K562 (cell line): ENCODE results near the gene MME.

Experiments
- SREBF2 ChIP-seq: sonication (generic); formaldehyde crosslinking; IDR thresholded peaks from 2 replicates; pipeline ENCODE4 v1.4.0; 2020; ENCODE audit warnings: mild to moderate bottlenecking, missing genetic modification reagents
- TF ChIP-seq, protein P1 (sequence below), 3 experiments: IDR thresholded peaks in 2 of 3; conservative IDR thresholded peaks in 1 of 3; 2 replicates each; pipeline ENCODE4 v1.5.1; 2011 to 2012; ENCODE audit warnings: low read length in 3 of 3, mild to moderate bottlenecking in 3 of 3, control low read depth in 2 of 3, improper control_type of control experiment in 1 of 3, inconsistent platforms in 1 of 3, low read depth in 1 of 3, mixed read lengths in 1 of 3, moderate library complexity in 1 of 3; ENCODE audit not compliant: insufficient read depth in 2 of 3

DNA sequence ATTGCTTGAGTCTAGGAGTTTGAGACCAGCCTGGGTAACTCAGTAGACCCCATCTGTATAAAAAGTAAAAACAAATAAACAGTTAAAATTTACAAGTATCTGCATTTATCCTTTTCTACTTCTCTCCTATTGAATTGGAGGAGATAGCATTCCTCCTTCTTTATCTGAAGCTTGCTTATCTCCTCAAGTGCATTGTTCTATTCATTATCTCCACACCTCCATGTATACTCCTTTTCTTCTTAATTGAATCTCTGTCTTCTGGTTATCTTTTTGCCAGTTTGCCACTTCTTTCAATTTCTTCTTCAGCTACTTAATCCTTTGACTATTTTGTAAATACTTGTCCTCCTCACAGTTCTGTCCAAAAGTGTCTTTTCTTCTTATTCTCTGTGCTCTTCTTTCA lies 124.7 kb downstream of the MME start:
- TF ChIP-seq, protein P1, sequence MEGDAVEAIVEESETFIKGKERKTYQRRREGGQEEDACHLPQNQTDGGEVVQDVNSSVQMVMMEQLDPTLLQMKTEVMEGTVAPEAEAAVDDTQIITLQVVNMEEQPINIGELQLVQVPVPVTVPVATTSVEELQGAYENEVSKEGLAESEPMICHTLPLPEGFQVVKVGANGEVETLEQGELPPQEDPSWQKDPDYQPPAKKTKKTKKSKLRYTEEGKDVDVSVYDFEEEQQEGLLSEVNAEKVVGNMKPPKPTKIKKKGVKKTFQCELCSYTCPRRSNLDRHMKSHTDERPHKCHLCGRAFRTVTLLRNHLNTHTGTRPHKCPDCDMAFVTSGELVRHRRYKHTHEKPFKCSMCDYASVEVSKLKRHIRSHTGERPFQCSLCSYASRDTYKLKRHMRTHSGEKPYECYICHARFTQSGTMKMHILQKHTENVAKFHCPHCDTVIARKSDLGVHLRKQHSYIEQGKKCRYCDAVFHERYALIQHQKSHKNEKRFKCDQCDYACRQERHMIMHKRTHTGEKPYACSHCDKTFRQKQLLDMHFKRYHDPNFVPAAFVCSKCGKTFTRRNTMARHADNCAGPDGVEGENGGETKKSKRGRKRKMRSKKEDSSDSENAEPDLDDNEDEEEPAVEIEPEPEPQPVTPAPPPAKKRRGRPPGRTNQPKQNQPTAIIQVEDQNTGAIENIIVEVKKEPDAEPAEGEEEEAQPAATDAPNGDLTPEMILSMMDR (IDR thresholded peaks at IDR 0.05 in 2 of 3, conservative IDR thresholded peaks at IDR 0.05 in 1 of 3; ENCODE audit: insufficient read depth in 2 of 3, low read depth in 1 of 3, low read length in 3 of 3), result no peak
- no peak for TF ChIP-seq SREBF2 (CRISPR knock-in tag)
